ENCODE measurements around the gene HS6ST3. TPM values are rescaled to one million over a fixed set of nuclear protein-coding genes. Genes with fewer than 3 reads are reported as not detected.

The HS6ST3 gene
- total RNA-seq, 1 donor from 2014 or later: 0.06 TPM

GRCh38 chr13:96297360-96297759 is 207.5 kb downstream of the HS6ST3 start:
- no peak for DNase-seq (ENCODE audit: low spot score)

GRCh38 chr13:96299235-96299634 is 209.3 kb downstream of the HS6ST3 start:
- DNase-seq (ENCODE audit: low spot score): no peak

- no peak for DNase-seq (ENCODE audit: low spot score)
Observed at GRCh38 chr13:96308568-96308967, 218.7 kb downstream of the HS6ST3 start.

- no peak for DNase-seq (ENCODE audit: low spot score)
Observed at GRCh38 chr13:96314974-96315373, 225.1 kb downstream of the HS6ST3 start.

- DNase-seq (ENCODE audit: low spot score): no peak
Observed at GRCh38 chr13:96338030-96338429, 248.1 kb downstream of the HS6ST3 start.

- DNase-seq (ENCODE audit: low spot score): no peak
Observed at GRCh38 chr13:96342286-96342685, 252.4 kb downstream of the HS6ST3 start.

- no peak for DNase-seq (ENCODE audit: low spot score)
Observed at GRCh38 chr13:96342852-96343465, 253.1 kb downstream of the HS6ST3 start.

- no peak for DNase-seq (ENCODE audit: low spot score)
Observed at GRCh38 chr13:96346921-96347320, 257.0 kb downstream of the HS6ST3 start.

GRCh38 chr13:96373597-96373996 is 283.7 kb downstream of the HS6ST3 start:
- no peak for DNase-seq (ENCODE audit: low spot score)

- no peak for DNase-seq (ENCODE audit: low spot score)
Observed at GRCh38 chr13:96377835-96378234, 287.9 kb downstream of the HS6ST3 start.

GRCh38 chr13:96379967-96380366 is 290.1 kb downstream of the HS6ST3 start:
- DNase-seq (ENCODE audit: low spot score): no peak

GRCh38 chr13:96381681-96382080 is 291.8 kb downstream of the HS6ST3 start:
- DNase-seq (ENCODE audit: low spot score): no peak

- DNase-seq (ENCODE audit: low spot score): no peak
Observed at GRCh38 chr13:96388598-96388997, 298.7 kb downstream of the HS6ST3 start.

- no peak for DNase-seq (ENCODE audit: low spot score)
Observed at GRCh38 chr13:96391606-96392005, 301.7 kb downstream of the HS6ST3 start.

- DNase-seq (ENCODE audit: low spot score): no peak
Observed at GRCh38 chr13:96397807-96398206, 307.9 kb downstream of the HS6ST3 start.

- DNase-seq (ENCODE audit: low spot score): no peak
Observed at GRCh38 chr13:96398486-96398885, 308.6 kb downstream of the HS6ST3 start.

GRCh38 chr13:96403241-96403640 is 313.3 kb downstream of the HS6ST3 start:
- no peak for DNase-seq (ENCODE audit: low spot score)

GRCh38 chr13:96403651-96404050 is 313.7 kb downstream of the HS6ST3 start:
- DNase-seq (ENCODE audit: low spot score): no peak

GRCh38 chr13:96415831-96416385 is 326.0 kb downstream of the HS6ST3 start:
- DNase-seq (ENCODE audit: low spot score): no peak

GRCh38 chr13:96417939-96418685 is 328.2 kb downstream of the HS6ST3 start:
- no peak for DNase-seq (ENCODE audit: low spot score)

- DNase-seq (ENCODE audit: low spot score): no peak
Observed at GRCh38 chr13:96421314-96421713, 331.4 kb downstream of the HS6ST3 start.

- no peak for DNase-seq (ENCODE audit: low spot score)
Observed at GRCh38 chr13:96422002-96422401, 332.1 kb downstream of the HS6ST3 start.

- DNase-seq (ENCODE audit: low spot score): no peak
Observed at GRCh38 chr13:96426167-96426566, 336.3 kb downstream of the HS6ST3 start.

All from mesenteric fat pad (tissue), 1 donor.